Activated CD4-positive, alpha-beta T cell treated with anti-CD3 and anti-CD28 coated beads for 4 hours (primary cell): Measurements from ENCODE around the gene EPHA8.
A peak's percentile ranks its signal among the peaks of the same experiment; 100 is the strongest.

Experiments
- DNase-seq, 2 donors: peaks; one replicate each; pipeline ENCODE4 v3.0.0-alpha.2; 2020

EPHA8 gene

GRCh38 chr1:22625262-22625925 lies 62.1 kb downstream of the EPHA8 start:
- DNase-seq = no peak

- no peak for DNase-seq
These were observed 63.2 kb downstream of the EPHA8 start for GRCh38 chr1:22626237-22627157.

DNA sequence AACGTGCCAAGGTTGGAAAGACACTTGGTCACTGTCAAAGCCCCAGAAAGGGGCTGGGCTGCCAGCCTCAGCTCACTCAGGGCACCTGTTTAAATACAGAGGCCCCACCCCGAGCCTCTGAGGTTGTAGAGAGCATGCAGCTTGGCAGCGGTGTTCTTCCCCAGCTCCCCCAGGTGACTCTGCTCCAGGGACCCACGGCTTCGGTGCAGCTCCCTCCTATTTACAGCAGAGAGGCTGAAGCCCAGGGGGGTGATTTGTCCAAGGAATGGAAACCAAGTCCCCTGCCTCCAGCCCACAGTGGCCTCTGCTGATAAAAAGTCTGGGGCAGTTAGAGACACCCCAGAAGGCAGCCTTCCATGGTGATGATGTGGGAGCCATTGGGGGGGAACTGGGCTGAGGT lies 64.0 kb downstream of the EPHA8 start:
- no peak for DNase-seq

DNA sequence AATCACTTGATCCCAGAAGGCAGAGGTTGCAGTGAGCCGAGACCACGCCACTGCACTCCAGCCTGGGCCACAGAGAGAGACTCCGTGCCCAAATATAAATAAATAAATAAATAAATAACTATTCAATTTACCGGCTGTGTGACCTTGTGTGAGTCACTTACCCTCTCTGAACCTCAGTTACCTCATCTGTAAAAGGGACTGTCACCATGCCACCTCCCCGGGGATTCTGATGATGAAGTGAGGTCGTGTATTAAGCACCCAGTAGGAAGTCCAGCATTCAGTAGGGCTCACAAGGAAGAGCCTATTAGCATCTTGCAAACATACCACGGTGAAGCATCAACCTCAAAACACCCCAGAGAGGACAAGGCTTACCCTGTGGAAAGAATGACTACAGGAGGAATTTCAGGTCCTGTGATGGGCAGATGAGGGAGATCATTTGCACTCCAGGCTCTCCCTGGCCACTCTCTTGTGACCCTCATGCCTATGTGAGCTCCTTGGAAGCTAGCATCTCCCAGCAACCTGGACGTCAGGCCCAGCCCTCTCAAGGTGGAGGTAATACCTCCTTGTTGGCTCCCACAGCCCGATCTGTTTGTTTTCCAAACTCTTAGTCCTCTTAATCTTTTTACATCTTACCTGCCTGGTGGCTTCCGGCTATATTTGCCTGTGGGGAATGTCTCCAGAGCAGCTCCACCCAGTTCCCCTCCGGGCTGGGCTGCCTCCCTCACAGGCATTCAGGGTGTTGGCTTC lies 65.6 kb downstream of the EPHA8 start:
- no peak for DNase-seq

DNA sequence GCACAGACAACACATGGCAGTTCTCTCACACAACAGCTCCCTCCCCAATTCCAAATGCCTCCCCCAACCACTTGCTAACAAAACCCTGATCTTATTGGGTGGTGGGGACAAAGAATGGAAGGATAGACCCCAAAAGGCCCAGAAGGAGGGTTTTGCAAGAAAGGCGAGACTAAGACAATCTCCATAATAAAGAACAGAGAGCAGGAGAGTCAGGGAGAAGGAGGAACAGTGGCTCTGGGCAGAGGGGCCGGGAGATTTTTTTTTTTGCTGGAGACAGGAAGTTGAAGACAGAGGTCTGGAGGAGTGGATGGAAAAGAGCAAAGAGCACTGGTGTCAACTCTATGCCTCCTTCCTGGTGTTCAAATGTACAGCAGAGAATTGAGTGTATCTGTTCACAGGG lies 66.6 kb downstream of the EPHA8 start:
- DNase-seq = no peak

- no peak for DNase-seq
These were observed 70.6 kb downstream of the EPHA8 start for GRCh38 chr1:22633697-22634463.

GRCh38 chr1:22635436-22635835 lies 72.1 kb downstream of the EPHA8 start:
- DNase-seq = no peak

DNA sequence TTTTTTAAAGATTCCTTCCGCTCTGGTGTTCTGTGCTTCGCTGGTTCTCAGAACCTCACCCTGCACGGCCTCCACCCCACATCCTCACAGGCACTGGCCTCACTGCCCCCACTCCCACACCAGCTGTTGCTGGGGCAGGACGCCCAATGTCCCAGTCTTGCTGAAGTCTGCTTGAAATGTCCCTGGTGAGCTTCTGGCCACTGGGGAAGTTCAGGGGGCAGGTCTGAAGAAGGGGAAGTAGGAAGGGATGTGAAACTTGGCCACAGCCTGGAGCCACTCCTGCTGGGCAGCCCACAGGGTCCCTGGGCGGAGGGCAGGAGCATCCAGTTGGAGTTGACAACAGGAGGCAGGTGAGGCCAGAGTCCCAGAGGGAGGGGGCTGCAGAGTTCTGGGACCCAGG lies 73.1 kb downstream of the EPHA8 start, which contains the start of gene C1QA:
Gene C1QA (plus strand): TSS at position 276 of the 400 bp plus-strand sequence. CDS start 989 bp downstream, outside the sequence.
- DNase-seq = no peak

GRCh38 chr1:22636927-22637326 lies 73.6 kb downstream of the EPHA8 start:
- no peak for DNase-seq

GRCh38 chr1:22637907-22638445 lies 74.7 kb downstream of the EPHA8 start:
- no peak for DNase-seq

DNA sequence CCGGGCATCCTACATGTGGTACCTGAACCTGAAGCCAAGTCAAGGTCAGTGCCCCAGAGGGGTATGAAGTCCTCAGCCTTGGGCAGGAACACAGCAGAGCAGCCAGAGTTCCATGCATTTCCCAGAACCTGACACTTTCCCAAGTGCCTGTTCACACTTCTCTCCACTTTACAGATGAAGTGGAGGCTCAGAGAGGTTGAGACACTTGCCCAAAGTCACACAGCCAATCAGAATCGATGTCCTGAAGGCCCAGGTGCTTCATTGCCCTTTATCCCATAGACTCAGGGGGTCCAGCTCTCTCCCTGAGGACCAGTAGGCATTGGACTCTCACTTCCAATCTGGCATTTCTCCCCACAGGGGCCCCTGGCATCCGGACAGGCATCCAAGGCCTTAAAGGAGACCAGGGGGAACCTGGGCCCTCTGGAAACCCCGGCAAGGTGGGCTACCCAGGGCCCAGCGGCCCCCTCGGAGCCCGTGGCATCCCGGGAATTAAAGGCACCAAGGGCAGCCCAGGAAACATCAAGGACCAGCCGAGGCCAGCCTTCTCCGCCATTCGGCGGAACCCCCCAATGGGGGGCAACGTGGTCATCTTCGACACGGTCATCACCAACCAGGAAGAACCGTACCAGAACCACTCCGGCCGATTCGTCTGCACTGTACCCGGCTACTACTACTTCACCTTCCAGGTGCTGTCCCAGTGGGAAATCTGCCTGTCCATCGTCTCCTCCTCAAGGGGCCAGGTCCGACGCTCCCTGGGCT lies 75.4 kb downstream of the EPHA8 start:
- DNase-seq = no peak

DNA sequence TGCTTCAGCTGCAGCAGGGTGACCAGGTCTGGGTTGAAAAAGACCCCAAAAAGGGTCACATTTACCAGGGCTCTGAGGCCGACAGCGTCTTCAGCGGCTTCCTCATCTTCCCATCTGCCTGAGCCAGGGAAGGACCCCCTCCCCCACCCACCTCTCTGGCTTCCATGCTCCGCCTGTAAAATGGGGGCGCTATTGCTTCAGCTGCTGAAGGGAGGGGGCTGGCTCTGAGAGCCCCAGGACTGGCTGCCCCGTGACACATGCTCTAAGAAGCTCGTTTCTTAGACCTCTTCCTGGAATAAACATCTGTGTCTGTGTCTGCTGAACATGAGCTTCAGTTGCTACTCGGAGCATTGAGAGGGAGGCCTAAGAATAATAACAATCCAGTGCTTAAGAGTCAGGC lies 76.0 kb downstream of the EPHA8 start:
- no peak for DNase-seq

DNA sequence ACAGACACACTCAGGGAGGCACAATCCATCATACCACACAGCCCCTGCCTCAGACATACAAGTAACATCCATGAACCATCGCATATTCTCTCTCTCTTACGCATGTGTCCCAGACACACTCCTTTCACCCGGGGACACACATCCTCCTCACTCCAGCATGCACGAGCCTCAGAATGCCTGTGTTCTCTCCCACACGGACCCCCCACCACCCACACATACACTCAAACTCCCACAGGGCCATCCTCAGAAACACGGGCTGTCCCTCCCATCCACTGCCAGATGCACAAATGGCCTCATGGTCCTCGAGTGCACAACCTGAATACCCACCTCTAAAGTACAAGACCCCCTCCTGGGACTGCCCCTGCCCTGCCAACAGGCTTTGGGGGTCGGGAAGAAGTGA lies 78.0 kb downstream of the EPHA8 start:
- no peak for DNase-seq

DNA sequence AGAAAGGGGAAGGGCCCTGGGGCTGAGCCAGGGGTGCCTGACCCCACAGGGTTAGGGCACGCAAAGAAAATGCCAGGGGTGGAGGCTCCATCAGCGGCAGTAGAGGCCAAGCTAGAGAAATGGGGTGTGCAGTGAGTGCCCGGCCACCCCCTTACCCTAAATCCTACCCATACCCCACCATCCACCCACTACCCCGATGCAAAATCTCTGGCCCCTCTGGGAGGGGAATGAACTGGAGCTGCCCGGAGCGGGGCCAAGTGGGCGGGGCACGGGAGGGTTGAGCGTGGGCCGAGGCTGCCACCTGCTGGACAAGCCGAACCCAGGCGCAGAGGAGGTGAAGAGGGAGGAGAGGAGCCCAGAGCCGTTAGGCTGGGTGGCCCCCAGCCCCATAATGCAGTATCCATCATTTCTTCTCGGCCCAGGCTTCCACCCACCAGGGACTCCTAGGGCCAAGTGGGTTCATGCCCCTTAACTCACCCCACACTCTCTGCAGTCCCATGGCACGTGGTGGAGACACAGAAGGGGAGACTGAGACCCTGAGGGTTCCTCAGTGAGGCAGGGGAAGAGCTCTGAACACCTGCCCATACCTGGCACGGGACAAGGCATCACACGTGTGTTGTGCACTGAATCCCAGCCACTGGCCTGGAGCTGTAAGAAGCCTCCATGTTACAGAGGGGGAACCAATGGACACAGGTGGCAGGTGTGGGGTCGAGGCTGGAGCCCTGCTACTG lies 78.8 kb downstream of the EPHA8 start:
- DNase-seq = peak; percentile 61 to 66

DNA sequence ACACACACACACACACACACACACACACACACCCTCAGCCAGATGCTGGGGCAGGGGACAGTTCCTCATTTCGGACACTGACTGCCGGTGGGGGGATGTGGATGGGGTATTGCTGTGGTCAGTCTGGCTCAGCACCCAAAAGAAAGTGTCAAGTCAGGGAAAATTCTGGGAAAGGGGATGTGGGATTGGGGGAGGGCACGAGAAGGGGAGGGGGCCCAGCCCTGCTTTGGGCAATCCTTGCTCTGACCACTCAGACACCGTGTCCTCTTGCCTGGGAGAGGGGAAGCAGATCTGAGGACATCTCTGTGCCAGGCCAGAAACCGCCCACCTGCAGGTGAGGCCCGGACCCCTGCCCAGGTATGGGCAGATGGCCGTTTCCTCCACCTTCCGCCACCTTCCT lies 80.1 kb downstream of the EPHA8 start, which contains the start of gene C1QC:
Gene C1QC (plus strand): TSS at position 253 of the 400 bp plus-strand sequence. CDS start 391 bp downstream, outside the sequence.
- no peak for DNase-seq

DNA sequence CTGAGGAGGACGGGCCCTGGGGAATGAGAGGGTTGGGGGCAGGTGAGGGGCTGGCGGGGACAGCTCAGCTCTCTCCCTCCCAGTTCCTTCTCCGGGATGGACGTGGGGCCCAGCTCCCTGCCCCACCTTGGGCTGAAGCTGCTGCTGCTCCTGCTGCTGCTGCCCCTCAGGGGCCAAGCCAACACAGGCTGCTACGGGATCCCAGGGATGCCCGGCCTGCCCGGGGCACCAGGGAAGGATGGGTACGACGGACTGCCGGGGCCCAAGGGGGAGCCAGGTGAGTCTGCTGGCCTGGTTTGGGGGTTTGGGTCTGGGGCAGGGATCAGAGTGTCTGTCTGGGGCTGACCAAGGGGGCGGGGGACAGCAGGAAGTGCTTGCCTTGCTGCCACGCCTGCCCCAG lies 80.6 kb downstream of the EPHA8 start:
- no peak for DNase-seq

DNA sequence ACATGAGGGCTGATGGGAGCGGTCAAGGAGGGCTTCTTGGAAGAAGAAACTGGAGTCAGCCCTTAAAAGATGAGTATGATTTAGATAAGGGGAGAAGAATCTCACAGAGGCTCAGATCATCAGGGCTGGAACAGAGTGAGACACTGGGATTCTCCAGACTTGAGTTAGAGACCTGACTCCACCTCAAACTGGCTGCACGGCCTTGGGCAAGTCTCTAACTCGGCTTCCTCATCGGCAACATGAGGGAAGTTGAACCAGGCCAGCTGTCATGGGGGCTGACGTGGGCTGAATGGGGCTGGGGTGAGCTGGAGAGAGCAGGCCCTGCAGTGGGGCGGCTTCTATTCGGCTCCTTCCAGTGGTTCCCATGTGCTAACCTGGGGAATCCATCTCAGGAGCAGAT lies 82.6 kb downstream of the EPHA8 start:
- DNase-seq = no peak

GRCh38 chr1:22646384-22646783 lies 83.1 kb downstream of the EPHA8 start:
- no peak for DNase-seq

- DNase-seq = no peak
These were observed 86.9 kb downstream of the EPHA8 start for GRCh38 chr1:22650089-22650693.
